Thoracic aorta (tissue), 2 donors: Measurements from ENCODE around the gene NPB. TPM values are rescaled to one million over a fixed set of nuclear protein-coding genes. Genes with fewer than 3 reads are reported as not detected.

Source experiments
- total RNA-seq, 2 donors: library from RNA; depleted of rRNA; stranded (reverse); fragments of >200 nt; gene quantifications; one replicate each; pipeline versions ENCODE4 v1.1.0 to v1.2.3, GENCODE V29; 2016

NPB gene
- total RNA-seq, 2 donors from 2014 or later = 0.35 to 2.6 TPM

Other genes with a start within 250 kb of the NPB start
- gene PDE6G, start 245.7 kb upstream of the NPB start, total RNA-seq = not detected
- 10 to 100 TPM; 13.7 to 33.6 TPM for gene OXLD1, start 235.6 kb upstream of the NPB start, total RNA-seq
- 10 to 100 TPM in 1 of 2 donors, 1 to 10 TPM in 1; 7.3 to 10.8 TPM for gene CCDC137, start 235.5 kb upstream of the NPB start, total RNA-seq
- 10 to 100 TPM; 34.4 to 40.7 TPM for gene ARL16, start 218.4 kb upstream of the NPB start, total RNA-seq
- 100 to 1,000 TPM in 1 of 2 donors, 10 to 100 TPM in 1; 93.8 to 108 TPM for gene HGS, start 218.2 kb upstream of the NPB start, total RNA-seq
- gene MRPL12, start 198.9 kb upstream of the NPB start, total RNA-seq = 10 to 100 TPM; 19.8 to 33.4 TPM
- 1 to 10 TPM; 2.2 to 4.7 TPM for gene SLC25A10, start 190.0 kb upstream of the NPB start, total RNA-seq
- not detected for gene GCGR, start 98.1 kb upstream of the NPB start, total RNA-seq
- gene MCRIP1, start 68.9 kb upstream of the NPB start, total RNA-seq = 100 to 1,000 TPM in 1 of 2 donors, 10 to 100 TPM in 1; 57.5 to 116 TPM
- not detected for gene PPP1R27, start 67.2 kb upstream of the NPB start, total RNA-seq
- 100 to 1,000 TPM; 515 to 655 TPM for gene P4HB, start 41.7 kb upstream of the NPB start, total RNA-seq
- 100 to 1,000 TPM; 206 to 324 TPM for gene ARHGDIA, start 30.9 kb upstream of the NPB start, total RNA-seq
- gene ALYREF, start 10.7 kb upstream of the NPB start, total RNA-seq = 10 to 100 TPM; 43.8 to 51.4 TPM
- gene ANAPC11, start 10.5 kb upstream of the NPB start, total RNA-seq = 100 to 1,000 TPM in 1 of 2 donors, 10 to 100 TPM in 1; 94.1 to 120 TPM
- 10 to 100 TPM; 13.6 to 81.9 TPM for gene PCYT2, start 9.2 kb downstream of the NPB start, total RNA-seq
- 10 to 100 TPM; 15.8 to 41.3 TPM for gene SIRT7, start 15.9 kb downstream of the NPB start, total RNA-seq
- 10 to 100 TPM; 29.8 to 32.1 TPM for gene MAFG, start 25.5 kb downstream of the NPB start, total RNA-seq
- gene PYCR1, start 35.1 kb downstream of the NPB start, total RNA-seq = 10 to 100 TPM; 14.4 to 15.0 TPM
- not detected for gene MYADML2, start 45.0 kb downstream of the NPB start, total RNA-seq
- not detected for gene NOTUM, start 58.9 kb downstream of the NPB start, total RNA-seq
- gene ASPSCR1, start 75.4 kb downstream of the NPB start, total RNA-seq = 10 to 100 TPM; 20.6 to 41.3 TPM
- gene CENPX, start 120.6 kb downstream of the NPB start, total RNA-seq = 10 to 100 TPM; 31.4 to 40.4 TPM
- 10 to 100 TPM in 1 of 2 donors, 1 to 10 TPM in 1; 6.1 to 14.2 TPM for gene LRRC45, start 121.1 kb downstream of the NPB start, total RNA-seq
- gene RAC3, start 129.4 kb downstream of the NPB start, total RNA-seq = 1 to 10 TPM in 1 of 2 donors, not detected in 1; 1.8 TPM
- 10 to 100 TPM; 33.9 to 87.1 TPM for gene DCXR, start 135.5 kb downstream of the NPB start, total RNA-seq
- gene RFNG, start 149.6 kb downstream of the NPB start, total RNA-seq = 10 to 100 TPM; 39.9 to 45.3 TPM
- 10 to 100 TPM; 43.2 to 91.9 TPM for gene GPS1, start 149.7 kb downstream of the NPB start, total RNA-seq
- 10 to 100 TPM; 77.3 to 88.9 TPM for gene DUS1L, start 163.6 kb downstream of the NPB start, total RNA-seq
- 10 to 100 TPM; 49.6 to 50.9 TPM for gene FASN, start 196.0 kb downstream of the NPB start, total RNA-seq